DND-41 (cell line): Measurements from ENCODE around the gene CLMN.

Experiments
- EZH2 ChIP-seq: IDR thresholded peaks from 3 replicates; pipeline ENCODE4 v1.6.1; 2012; ENCODE audit warnings: borderline replicate concordance, low read depth, mild to moderate bottlenecking, moderate library complexity, low read length, inconsistent platforms; ENCODE audit not compliant: severe bottlenecking
- TF ChIP-seq, protein P1 (sequence below): IDR thresholded peaks from 2 replicates; pipeline ENCODE4 v1.5.1; 2012; ENCODE audit warnings: borderline replicate concordance, low read length, moderate library complexity, mild to moderate bottlenecking; ENCODE audit not compliant: poor library complexity, severe bottlenecking; ENCODE audit errors: extremely low read depth

DNA sequence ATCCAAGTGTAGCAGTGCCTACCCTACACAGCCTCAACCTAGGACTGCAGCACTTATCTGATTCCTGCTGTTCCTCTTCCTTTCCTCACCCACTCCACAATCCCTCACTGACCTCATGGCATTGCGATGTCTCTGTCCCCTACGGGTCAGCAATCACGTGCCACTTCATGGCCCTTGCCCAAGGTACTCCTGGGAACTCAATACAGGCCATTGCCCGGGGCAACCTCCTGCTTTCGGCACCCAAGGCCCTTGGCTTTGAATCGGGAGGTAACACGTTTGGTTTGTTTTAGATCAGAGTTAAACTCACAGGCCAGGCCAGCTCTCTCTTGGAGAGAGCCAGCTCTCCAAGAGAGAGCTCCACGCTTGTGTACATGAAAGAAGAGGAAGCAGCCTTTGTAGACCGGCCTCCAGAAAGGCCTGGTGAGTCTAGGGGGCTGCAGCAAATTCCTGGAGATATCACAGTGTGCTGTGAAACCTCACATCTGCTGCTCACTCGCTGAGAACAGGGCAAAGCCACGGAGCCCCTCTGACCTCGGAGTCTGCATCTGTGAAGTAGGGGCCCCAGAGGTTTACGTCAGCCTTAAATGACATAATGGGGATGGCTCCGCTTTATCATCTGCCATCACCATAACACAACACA, 12.2 kb downstream of the CLMN start:
- TF ChIP-seq, protein P1, sequence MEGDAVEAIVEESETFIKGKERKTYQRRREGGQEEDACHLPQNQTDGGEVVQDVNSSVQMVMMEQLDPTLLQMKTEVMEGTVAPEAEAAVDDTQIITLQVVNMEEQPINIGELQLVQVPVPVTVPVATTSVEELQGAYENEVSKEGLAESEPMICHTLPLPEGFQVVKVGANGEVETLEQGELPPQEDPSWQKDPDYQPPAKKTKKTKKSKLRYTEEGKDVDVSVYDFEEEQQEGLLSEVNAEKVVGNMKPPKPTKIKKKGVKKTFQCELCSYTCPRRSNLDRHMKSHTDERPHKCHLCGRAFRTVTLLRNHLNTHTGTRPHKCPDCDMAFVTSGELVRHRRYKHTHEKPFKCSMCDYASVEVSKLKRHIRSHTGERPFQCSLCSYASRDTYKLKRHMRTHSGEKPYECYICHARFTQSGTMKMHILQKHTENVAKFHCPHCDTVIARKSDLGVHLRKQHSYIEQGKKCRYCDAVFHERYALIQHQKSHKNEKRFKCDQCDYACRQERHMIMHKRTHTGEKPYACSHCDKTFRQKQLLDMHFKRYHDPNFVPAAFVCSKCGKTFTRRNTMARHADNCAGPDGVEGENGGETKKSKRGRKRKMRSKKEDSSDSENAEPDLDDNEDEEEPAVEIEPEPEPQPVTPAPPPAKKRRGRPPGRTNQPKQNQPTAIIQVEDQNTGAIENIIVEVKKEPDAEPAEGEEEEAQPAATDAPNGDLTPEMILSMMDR = no peak
- no peak for TF ChIP-seq EZH2
